ENCODE results near the gene MOV10. TPM values are rescaled to one million over a fixed set of nuclear protein-coding genes. Genes with fewer than 3 reads are reported as not detected.
A peak's percentile ranks its signal among the peaks of the same experiment; 100 is the strongest.
"Not testable (repeated sequence)": the region's sequence is repeated elsewhere in the genome, so short reads cannot be mapped to it uniquely, and the experiment has no call there.

The MOV10 gene
- total RNA-seq, 4 donors from 2014 or later, result 12.3 to 24.1 (median 18.7) TPM

- H3K4me3 ChIP-seq, result peak overlapping the region; percentile 33 to 53 (median 37)
- peaks cover 16 to 49% (median 39%) of the 10 kb centered on the region in 4 donors for H3K4me1 ChIP-seq
- no peak for DNase-seq (ENCODE audit: extremely low spot score)
- TF ChIP-seq CTCF (IDR thresholded peaks at IDR 0.05) (peak; percentile 78 to 91 (median 87)), POLR2AphosphoS5 (IDR thresholded peaks at IDR 0.05) (peak in 1 of 2 donors; percentile 40), EP300 (IDR thresholded peaks at IDR 0.05) (no peak)
- H3K27ac ChIP-seq (replicated peaks in 1 of 4), result no peak overlapping the region
- H3K36me3 ChIP-seq, result no peaks in the 10 kb centered on the region
- intact Hi-C loops (cut with DNase I), result loop anchor here (5.0 to 10.0 kb wide), 3 partner anchors 238 to 353 kb away; partner anchors contain the start of genes LRIG2 and SLC16A1
- 16% methylated on average over 23 of the region's 44 CpGs for WGBS
- no peaks in the 10 kb centered on the region for H3K9me3 ChIP-seq
- peaks cover 0 to 32% (median 0%) of the 10 kb centered on the region in 4 donors for H3K27me3 ChIP-seq
These were observed 44.4 kb downstream of the MOV10 start for GRCh38 chr1:112718691-112719418.

GRCh38 chr1:112719706-112720105, 45.2 kb downstream of the MOV10 start:
- intact Hi-C loops (cut with DNase I), result loop anchor here (5.0 to 10.0 kb wide), 3 partner anchors 238 to 353 kb away; partner anchors contain the start of genes LRIG2 and SLC16A1

GRCh38 chr1:112720800-112721199, 46.3 kb downstream of the MOV10 start:
- intact Hi-C loops (cut with DNase I), result no loop called here

More at GRCh38 chr1:112719706-112720105, 45.2 kb downstream of the MOV10 start:
- no peak overlapping the region for H3K4me3 ChIP-seq
- peaks cover 0 to 32% (median 0%) of the 10 kb centered on the region in 4 donors for H3K27me3 ChIP-seq
- H3K27ac ChIP-seq (replicated peaks in 1 of 4), result no peak overlapping the region
- no peaks in the 10 kb centered on the region for H3K36me3 ChIP-seq
- 95% methylated on average over 2 of the region's 2 CpGs for WGBS
- TF ChIP-seq EP300 (IDR thresholded peaks at IDR 0.05) (no peak), CTCF (IDR thresholded peaks at IDR 0.05) (no peak), POLR2AphosphoS5 (IDR thresholded peaks at IDR 0.05) (no peak), POLR2A (IDR thresholded peaks at IDR 0.05; ENCODE audit: low read depth) (no peak)
- no peak for DNase-seq (ENCODE audit: extremely low spot score)
- H3K9me3 ChIP-seq, result no peaks in the 10 kb centered on the region
- peaks cover 7 to 40% (median 31%) of the 10 kb centered on the region in 4 donors for H3K4me1 ChIP-seq

DNA sequence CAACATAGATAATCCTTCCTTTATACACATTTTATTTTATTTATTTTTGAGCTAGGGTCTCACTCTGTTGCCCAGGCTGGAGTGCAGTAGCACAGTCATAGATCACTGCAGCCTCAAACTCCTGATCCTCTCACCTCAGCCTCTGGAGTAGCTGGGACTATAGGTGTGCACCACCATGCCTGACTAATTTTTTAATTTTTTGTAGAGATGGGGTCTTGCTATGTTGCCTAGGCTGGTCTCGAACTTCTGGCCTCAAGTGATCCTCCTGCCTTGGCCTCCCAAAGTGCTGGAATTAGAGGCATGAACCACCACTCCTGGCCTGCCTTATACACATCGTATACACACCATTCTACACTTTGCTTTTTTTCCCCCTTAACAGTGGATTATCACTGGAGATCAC, 46.8 kb downstream of the MOV10 start:
- H3K36me3 ChIP-seq; H3K4me3 ChIP-seq; H3K27ac ChIP-seq (replicated peaks in 1 of 4); intact Hi-C loops (cut with DNase I); DNase-seq (ENCODE audit: extremely low spot score); H3K9me3 ChIP-seq: not testable (repeated sequence)
- Histone ChIP-seq H3K4me1 (peaks cover 5 to 27% (median 18%) of the 10 kb centered on the region in 4 donors), H3K27me3 (peaks cover 0 to 32% (median 0%) of the 10 kb centered on the region in 4 donors)
- WGBS, result 97% methylated on average over 2 of the region's 2 CpGs

More at GRCh38 chr1:112720800-112721199, 46.3 kb downstream of the MOV10 start:
- no peak for DNase-seq (ENCODE audit: extremely low spot score)
- Histone ChIP-seq H3K4me3 (no peak overlapping the region), H3K27ac (replicated peaks in 1 of 4) (no peak overlapping the region), H3K4me1 (peaks cover 5 to 32% (median 22%) of the 10 kb centered on the region in 4 donors), H3K36me3 (no peaks in the 10 kb centered on the region), H3K9me3 (no peaks in the 10 kb centered on the region), H3K27me3 (peaks cover 0 to 32% (median 0%) of the 10 kb centered on the region in 4 donors)
- no peak for TF ChIP-seq POLR2AphosphoS5 (IDR thresholded peaks at IDR 0.05)
- TF ChIP-seq POLR2A (IDR thresholded peaks at IDR 0.05; ENCODE audit: low read depth), result no peak
- no peak for TF ChIP-seq CTCF (IDR thresholded peaks at IDR 0.05)
- 72% methylated on average over 3 of the region's 3 CpGs for WGBS

DNA sequence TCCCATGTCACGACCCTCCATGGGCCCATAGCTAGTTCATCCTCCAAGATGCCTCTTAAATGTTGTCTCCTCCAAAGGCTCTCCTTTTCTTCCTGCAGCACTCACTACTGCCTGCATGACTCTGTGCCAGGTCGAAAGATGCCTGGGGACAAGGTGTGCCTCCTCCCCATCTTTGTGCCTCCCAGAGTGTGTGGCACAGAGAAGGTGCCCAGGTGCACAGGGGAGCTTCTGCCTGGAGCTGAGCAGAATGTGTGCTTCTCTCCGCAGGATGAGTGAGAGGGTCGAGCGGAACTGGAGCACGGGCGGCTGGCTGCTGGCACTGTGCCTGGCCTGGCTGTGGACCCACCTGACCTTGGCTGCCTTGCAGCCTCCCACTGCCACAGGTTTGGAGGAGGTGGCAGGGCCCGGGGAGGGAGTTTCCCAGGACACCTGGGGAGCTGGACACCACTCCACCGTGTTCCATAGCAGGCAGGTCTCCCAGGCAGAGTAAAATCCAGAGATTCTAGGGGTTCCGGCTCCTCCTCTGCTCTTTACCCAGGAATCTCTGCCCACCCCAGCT, 47.6 kb downstream of the MOV10 start:
- no peaks in the 10 kb centered on the region for H3K36me3 ChIP-seq
- intact Hi-C loops (cut with DNase I), result no loop called here
- 84% methylated on average over 6 of the region's 10 CpGs for WGBS
- no peak overlapping the region for H3K27ac ChIP-seq (replicated peaks in 1 of 4)
- peak overlapping the region in 1 of 4 donors; percentile 32 for H3K4me3 ChIP-seq
- H3K4me1 ChIP-seq, result peaks cover 5 to 23% (median 18%) of the 10 kb centered on the region in 4 donors
- H3K27me3 ChIP-seq, result peaks cover 0 to 32% (median 0%) of the 10 kb centered on the region in 4 donors
- TF ChIP-seq POLR2AphosphoS5 (IDR thresholded peaks at IDR 0.05), result no peak
- TF ChIP-seq EP300 (IDR thresholded peaks at IDR 0.05), result no peak
- no peak for TF ChIP-seq POLR2A (IDR thresholded peaks at IDR 0.05; ENCODE audit: low read depth)
- TF ChIP-seq CTCF (IDR thresholded peaks at IDR 0.05), result no peak
- no peak for DNase-seq (ENCODE audit: extremely low spot score)
- H3K9me3 ChIP-seq, result no peaks in the 10 kb centered on the region
